ENCODE results near the gene DGKZ. TPM values are rescaled to one million over a fixed set of nuclear protein-coding genes. Genes with fewer than 3 reads are reported as not detected.

Gene DGKZ
- total and polyA plus RNA-seq, 2 of the 13 experiments (the other 11 are each of a cell fraction or from before 2014, with no cell fraction given), result 15.8 to 20.7 TPM

GRCh38 chr11:46387919-46388618, 40.8 kb downstream of the DGKZ start:
- H3K4me3 ChIP-seq (replicated peaks in 1 of 3; ENCODE audit: insufficient read depth in 1 of 3, low read depth in 2 of 3, low read length in 3 of 3), result peak overlapping the region; percentile 31 to 82 (median 34); a peak in 5 of 6 replicates
- peaks cover 15% of the 10 kb centered on the region for H4K20me1 ChIP-seq (ENCODE audit: insufficient read depth, low read length)
- no peak for DNase-seq (ENCODE audit: low spot score)
- 3% methylated on average over 12 of the region's 24 CpGs for WGBS (ENCODE audit: low lambda C conversion rate)
- H3K9ac ChIP-seq (ENCODE audit: insufficient read depth, low read depth, low read length), result no peak overlapping the region
- FAIRE-seq, result no peak
- in situ Hi-C loops (cut with HindIII; ENCODE audit: extremely low pct_ligation_motif_present, low pct_unique_long_range_greater_than_20kb), result loop anchor here (5.0 kb wide), 1 partner anchor 144 kb away; no protein-coding TSS in a partner anchor
- ChIA-PET CTCF (ENCODE audit: low intra/inter-chr PET ratio, low total read pairs) (interaction anchor here (2.4 kb wide), 1 partner anchor 141 kb away, joined by 9 read pairs; no protein-coding TSS in a partner anchor), POLR2A (interaction anchor here (0.9 to 1.0 kb wide), 2 partner anchors 8 to 165 kb away, joined by 3 read pairs; no protein-coding TSS in a partner anchor)
- H3K9me3 ChIP-seq (ENCODE audit: low read length), result no peaks in the 10 kb centered on the region
- peaks cover 54% of the 10 kb centered on the region for H3K4me1 ChIP-seq (ENCODE audit: insufficient read depth, low read length)
- peak; percentile 1; the same call in 1 of the 3 replicates for ATAC-seq
- H3K79me2 ChIP-seq (ENCODE audit: insufficient read depth, low read length), result no peaks in the 10 kb centered on the region
- no peak overlapping the region for H3K27ac ChIP-seq (ENCODE audit: extremely low read length, insufficient read depth, low read length)
- intact Hi-C loops (cut with micrococcal nuclease; ENCODE audit: unreplicated experiment), result loop anchor here (2.0 kb wide), 1 partner anchor 149 kb away; no protein-coding TSS in a partner anchor
- peak overlapping the region; percentile 97 for H3K4me2 ChIP-seq (ENCODE audit: low read depth, low read length)
- no peak overlapping the region for H2AFZ ChIP-seq (ENCODE audit: low read length)
- H3K27me3 ChIP-seq (ENCODE audit: control insufficient read depth in 1 of 2, insufficient read depth in 2 of 2, low read length in 2 of 2), result peaks cover 13 to 36% of the 10 kb centered on the region in 2 experiments
- no TSS peak for BruUV-seq (replicated peaks)
- 0 out of 5 replicates have a peak, but pooled peaks cover 0 to 1% of the 10 kb centered on the region in 2 experiments for H3K36me3 ChIP-seq (replicated peaks in 1 of 2; ENCODE audit: control insufficient read depth in 1 of 2, insufficient read depth in 2 of 2, low read length in 2 of 2)
- TF ChIP-seq ZSCAN25 (CRISPR knock-in tag; IDR thresholded peaks at IDR 0.05), result 0 out of 2 replicates have a peak, but pooled peaks have one; percentile 28
- TF ChIP-seq HMGXB4 (CRISPR knock-in tag; IDR thresholded peaks at IDR 0.05; ENCODE audit: borderline replicate concordance in 1 of 2, low read depth in 1 of 2), result 0 out of 4 replicates have a peak, but pooled peaks of 1 of the 2 experiments have one; percentile 25
- peak; percentile 64; the same call in 1 of the 2 replicates for TF ChIP-seq MTA1 (CRISPR knock-in tag; IDR thresholded peaks at IDR 0.05; ENCODE audit: borderline replicate concordance)
- TF ChIP-seq ZNF609 (CRISPR knock-in tag; IDR thresholded peaks at IDR 0.05; ENCODE audit: borderline replicate concordance), result 0 out of 2 replicates have a peak, but pooled peaks have one; percentile 28
- TF ChIP-seq CTCF (CRISPR knock-in tag; IDR thresholded peaks at IDR 0.05), result peak; percentile 42
- TF ChIP-seq ZNF263 (CRISPR knock-in tag; IDR thresholded peaks at IDR 0.05), result peak; percentile 49; the same call in 1 of the 2 replicates
- no peak for TF ChIP-seq NR2F6 (IDR thresholded peaks at IDR 0.05)
- TF ChIP-seq NR2F6 (CRISPR knock-in tag; IDR thresholded peaks at IDR 0.05), result no peak
- no peak for TF ChIP-seq SOX6 (IDR thresholded peaks at IDR 0.05)
- TF ChIP-seq SOX6 (CRISPR knock-in tag; IDR thresholded peaks at IDR 0.05), result peak; percentile 1; the same call in 1 of the 2 replicates
- TF ChIP-seq ZNF691 (CRISPR knock-in tag; IDR thresholded peaks at IDR 0.05; ENCODE audit: borderline replicate concordance, low read depth), result no peak

Data from HepG2 (cell line).